RWPE2 (cell line): ENCODE results near the gene ARAP1.

Experiments
- ATAC-seq: fragments of 200-7000 bp; cut with Tn5 transposase; 3 replicates; pipeline ENCODE4 v1.9.1; 2021; ENCODE audit warnings: low read depth
- DNase-seq: peaks from one replicate; pipeline ENCODE4 v3.0.0-alpha.2; 2020; ENCODE audit warnings: low spot score
- H3K27ac ChIP-seq: fragments of 450-650 bp; 2 replicates; pipeline ENCODE4 v1.5.1; 2017; ENCODE audit warnings: mild to moderate bottlenecking; ENCODE audit not compliant: poor library complexity, severe bottlenecking
- H3K27me3 ChIP-seq: fragments of 250-450 bp; sonication (Bioruptor Pico); 2 replicates; pipeline ENCODE4 v1.5.1; 2021; ENCODE audit warnings: mild to moderate bottlenecking, moderate library complexity; ENCODE audit not compliant: insufficient read depth, poor library complexity, severe bottlenecking
- H3K36me3 ChIP-seq: fragments of 250-450 bp; sonication (Bioruptor Pico); 2 replicates; pipeline ENCODE4 v1.5.1; 2020; ENCODE audit warnings: low read depth, mild to moderate bottlenecking, moderate library complexity
- H3K4me1 ChIP-seq: fragments of 250-450 bp; sonication (Bioruptor Pico); 2 replicates; pipeline ENCODE4 v1.5.1; 2021; ENCODE audit warnings: mild to moderate bottlenecking, moderate library complexity; ENCODE audit not compliant: insufficient read depth, poor library complexity, severe bottlenecking
- H3K4me3 ChIP-seq: fragments of 250-450 bp; sonication (Bioruptor Pico); 2 replicates; pipeline ENCODE4 v1.5.1; 2021; ENCODE audit warnings: mild to moderate bottlenecking, moderate library complexity; ENCODE audit not compliant: severe bottlenecking
- H3K9me3 ChIP-seq: fragments of 250-450 bp; sonication (Bioruptor Pico); 2 replicates; pipeline ENCODE4 v1.5.1; 2021; ENCODE audit warnings: mild to moderate bottlenecking, moderate library complexity; ENCODE audit not compliant: severe bottlenecking
- CTCF ChIP-seq: fragments of 450-650 bp; IDR thresholded peaks from one replicate; pipeline ENCODE4 v1.5.1; 2017; ENCODE audit warnings: mild to moderate bottlenecking, moderate library complexity; ENCODE audit not compliant: poor library complexity, severe bottlenecking

Gene ARAP1

GRCh38 chr11:72642884-72643522 lies 109.2 kb downstream of the ARAP1 start:
- Histone ChIP-seq H3K27ac (no peak overlapping the region), H3K9me3 (no peaks in the 10 kb centered on the region), H3K36me3 (no peaks in the 10 kb centered on the region), H3K4me3 (peak overlapping the region; percentile 33), H3K4me1 (peaks cover 6% of the 10 kb centered on the region), H3K27me3 (peaks cover 13% of the 10 kb centered on the region)
- TF ChIP-seq CTCF: peak; percentile 90
- ATAC-seq (peak; percentile 51), DNase-seq (no peak)

GRCh38 chr11:72642043-72642883 lies 109.9 kb downstream of the ARAP1 start:
- Histone ChIP-seq H3K4me1 (peaks cover 6% of the 10 kb centered on the region), H3K27me3 (peaks cover 13% of the 10 kb centered on the region), H3K27ac (no peak overlapping the region), H3K4me3 (peak overlapping the region; percentile 33), H3K36me3 (no peaks in the 10 kb centered on the region), H3K9me3 (no peaks in the 10 kb centered on the region)
- TF ChIP-seq CTCF: no peak
- DNase-seq: no peak
- peak; percentile 42 for ATAC-seq

- ATAC-seq (no peak), DNase-seq (no peak)
- TF ChIP-seq CTCF: no peak
- Histone ChIP-seq H3K27me3 (peaks cover 13% of the 10 kb centered on the region), H3K4me3 (peak overlapping the region; percentile 33), H3K4me1 (peaks cover 6% of the 10 kb centered on the region), H3K27ac (no peak overlapping the region), H3K36me3 (no peaks in the 10 kb centered on the region), H3K9me3 (no peaks in the 10 kb centered on the region)
Measured at GRCh38 chr11:72641522-72642042, 110.6 kb downstream of the ARAP1 start.

- H3K9me3 ChIP-seq: no peaks in the 10 kb centered on the region
- ATAC-seq: no peak
- H3K27me3 ChIP-seq: peaks cover 13% of the 10 kb centered on the region
- H3K4me1 ChIP-seq: peaks cover 6% of the 10 kb centered on the region
- H3K27ac ChIP-seq: no peak overlapping the region
- no peak overlapping the region for H3K4me3 ChIP-seq
- no peak for DNase-seq
- no peaks in the 10 kb centered on the region for H3K36me3 ChIP-seq
- no peak for TF ChIP-seq CTCF
Measured at GRCh38 chr11:72639502-72640375, 112.5 kb downstream of the ARAP1 start.
